Measurements from ENCODE around the gene SEL1L3.

SEL1L3 gene

GRCh38 chr4:25795566-25796454 is 67.0 kb downstream of the SEL1L3 start:
- peak; percentile 20 for DNase-seq (ENCODE audit: low read depth, low spot score)
- H3K4me3 ChIP-seq (ENCODE audit: low read length): no peak overlapping the region
- H3K4me1 ChIP-seq (ENCODE audit: control insufficient read depth, insufficient read depth, low read length): peaks cover 2% of the 10 kb centered on the region; the same call in 1 of the 2 replicates
- no peaks in the 10 kb centered on the region for H3K9me3 ChIP-seq (ENCODE audit: control insufficient read depth, insufficient read depth, low read length)
- H3K27ac ChIP-seq (ENCODE audit: low read length): no peak overlapping the region
- no peaks in the 10 kb centered on the region for H3K27me3 ChIP-seq (ENCODE audit: control insufficient read depth, insufficient read depth, low read length)
- H3K36me3 ChIP-seq (ENCODE audit: control insufficient read depth, insufficient read depth, low read length): peaks cover 10% of the 10 kb centered on the region; the same call in 1 of the 2 replicates
- WGBS (ENCODE audit: insufficient coverage, insufficient read length): no CpG with 5 or more reads among the region's 12 CpGs

- no CpG with 5 or more reads among the region's 4 CpGs for WGBS (ENCODE audit: insufficient coverage, insufficient read length)
- Histone ChIP-seq H3K27ac (ENCODE audit: low read length) (no peak overlapping the region), H3K9me3 (ENCODE audit: control insufficient read depth, insufficient read depth, low read length) (no peaks in the 10 kb centered on the region)
Observed at GRCh38 chr4:25795091-25795490, 67.7 kb downstream of the SEL1L3 start.

DNA sequence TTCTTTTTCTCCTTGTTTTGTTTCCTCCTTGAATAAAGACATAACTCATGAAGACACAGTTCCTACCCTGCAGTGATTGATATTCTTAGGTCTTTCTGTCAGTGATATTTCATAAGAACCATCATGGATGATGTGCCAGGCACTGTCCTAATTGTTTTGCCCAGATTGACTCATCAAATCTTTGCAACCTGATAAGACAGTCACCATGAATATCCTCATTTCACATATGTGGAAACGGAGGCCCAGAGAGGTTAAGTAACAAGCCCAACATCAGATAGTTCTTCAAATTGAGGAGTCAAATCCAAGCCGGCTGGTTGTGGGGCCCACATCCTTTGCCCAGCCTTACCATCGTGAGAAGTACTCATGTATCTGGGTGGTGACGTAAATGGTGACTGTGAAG is 69.9 kb downstream of the SEL1L3 start:
- Histone ChIP-seq H3K27ac (ENCODE audit: low read length) (no peak overlapping the region), H3K4me3 (ENCODE audit: low read length) (no peak overlapping the region), H3K4me1 (ENCODE audit: control insufficient read depth, insufficient read depth, low read length) (peaks cover 2% of the 10 kb centered on the region; the same call in 1 of the 2 replicates), H3K36me3 (ENCODE audit: control insufficient read depth, insufficient read depth, low read length) (peaks cover 5% of the 10 kb centered on the region; the same call in 1 of the 2 replicates), H3K27me3 (ENCODE audit: control insufficient read depth, insufficient read depth, low read length) (no peaks in the 10 kb centered on the region), H3K9me3 (ENCODE audit: control insufficient read depth, insufficient read depth, low read length) (no peaks in the 10 kb centered on the region)
- WGBS (ENCODE audit: insufficient coverage, insufficient read length): no CpG with 5 or more reads among the region's 4 CpGs
- no peak for DNase-seq (ENCODE audit: low read depth, low spot score)

More at GRCh38 chr4:25795091-25795490, 67.7 kb downstream of the SEL1L3 start:
- Histone ChIP-seq H3K4me3 (ENCODE audit: low read length) (no peak overlapping the region), H3K27me3 (ENCODE audit: control insufficient read depth, insufficient read depth, low read length) (no peaks in the 10 kb centered on the region), H3K4me1 (ENCODE audit: control insufficient read depth, insufficient read depth, low read length) (peaks cover 2% of the 10 kb centered on the region; the same call in 1 of the 2 replicates), H3K36me3 (ENCODE audit: control insufficient read depth, insufficient read depth, low read length) (peaks cover 10% of the 10 kb centered on the region; the same call in 1 of the 2 replicates)
- no peak for DNase-seq (ENCODE audit: low read depth, low spot score)

- no peak overlapping the region for H3K4me3 ChIP-seq (ENCODE audit: low read length)
- H3K27me3 ChIP-seq (ENCODE audit: control insufficient read depth, insufficient read depth, low read length): no peaks in the 10 kb centered on the region
- H3K4me1 ChIP-seq (ENCODE audit: control insufficient read depth, insufficient read depth, low read length): peaks cover 2% of the 10 kb centered on the region; the same call in 1 of the 2 replicates
- H3K36me3 ChIP-seq (ENCODE audit: control insufficient read depth, insufficient read depth, low read length): peaks cover 5% of the 10 kb centered on the region; the same call in 1 of the 2 replicates
- WGBS (ENCODE audit: insufficient coverage, insufficient read length): no CpG with 5 or more reads among the region's 5 CpGs
- no peaks in the 10 kb centered on the region for H3K9me3 ChIP-seq (ENCODE audit: control insufficient read depth, insufficient read depth, low read length)
- DNase-seq (ENCODE audit: low read depth, low spot score): peak; percentile 27
- no peak overlapping the region for H3K27ac ChIP-seq (ENCODE audit: low read length)
Observed at GRCh38 chr4:25792200-25792791, 70.5 kb downstream of the SEL1L3 start.

- no peak overlapping the region for H3K27ac ChIP-seq (ENCODE audit: low read length)
- H3K4me1 ChIP-seq (ENCODE audit: control insufficient read depth, insufficient read depth, low read length): no peaks in the 10 kb centered on the region
- H3K4me3 ChIP-seq (ENCODE audit: low read length): no peak overlapping the region
- no peak for DNase-seq (ENCODE audit: low read depth, low spot score)
- H3K27me3 ChIP-seq (ENCODE audit: control insufficient read depth, insufficient read depth, low read length): no peaks in the 10 kb centered on the region
- WGBS (ENCODE audit: insufficient coverage, insufficient read length): no CpG with 5 or more reads among the region's 5 CpGs
- H3K36me3 ChIP-seq (ENCODE audit: control insufficient read depth, insufficient read depth, low read length): peaks cover 2% of the 10 kb centered on the region; the same call in 1 of the 2 replicates
- H3K9me3 ChIP-seq (ENCODE audit: control insufficient read depth, insufficient read depth, low read length): no peaks in the 10 kb centered on the region
Observed at GRCh38 chr4:25790024-25790423, 72.8 kb downstream of the SEL1L3 start.

DNA sequence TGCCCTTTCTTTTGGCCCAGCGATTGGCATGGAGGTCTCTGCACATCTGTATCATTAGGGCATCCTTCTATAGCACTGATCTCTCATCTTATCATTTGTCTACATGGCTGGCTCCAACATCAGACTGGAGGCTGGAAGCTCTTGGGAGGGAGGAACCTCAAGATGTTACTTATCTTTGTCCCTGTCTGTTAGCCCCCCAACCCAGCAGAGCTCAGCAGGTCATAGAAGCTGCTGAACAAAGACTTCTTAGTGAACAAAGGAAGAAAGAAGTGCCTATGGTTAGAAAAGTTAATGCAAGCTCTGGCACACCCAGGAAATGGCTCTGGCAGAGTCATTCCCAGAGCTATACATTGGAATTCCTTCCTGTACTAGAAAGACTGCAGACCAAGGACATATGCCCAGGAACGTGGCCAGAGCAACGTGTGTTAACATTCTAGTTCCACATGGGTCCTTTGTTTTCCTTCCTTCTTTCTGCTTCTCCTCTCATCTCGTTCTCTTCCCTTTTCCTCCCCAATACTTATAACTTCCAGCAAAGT is 74.0 kb downstream of the SEL1L3 start:
- no peak for DNase-seq (ENCODE audit: low read depth, low spot score)
- no peak overlapping the region for H3K4me3 ChIP-seq (ENCODE audit: low read length)
- no peaks in the 10 kb centered on the region for H3K27me3 ChIP-seq (ENCODE audit: control insufficient read depth, insufficient read depth, low read length)
- H3K9me3 ChIP-seq (ENCODE audit: control insufficient read depth, insufficient read depth, low read length): no peaks in the 10 kb centered on the region
- H3K27ac ChIP-seq (ENCODE audit: low read length): no peak overlapping the region
- H3K36me3 ChIP-seq (ENCODE audit: control insufficient read depth, insufficient read depth, low read length): peaks cover 5% of the 10 kb centered on the region; the same call in 1 of the 2 replicates
- no CpG with 5 or more reads among the region's 4 CpGs for WGBS (ENCODE audit: insufficient coverage, insufficient read length)
- H3K4me1 ChIP-seq (ENCODE audit: control insufficient read depth, insufficient read depth, low read length): no peaks in the 10 kb centered on the region

DNA sequence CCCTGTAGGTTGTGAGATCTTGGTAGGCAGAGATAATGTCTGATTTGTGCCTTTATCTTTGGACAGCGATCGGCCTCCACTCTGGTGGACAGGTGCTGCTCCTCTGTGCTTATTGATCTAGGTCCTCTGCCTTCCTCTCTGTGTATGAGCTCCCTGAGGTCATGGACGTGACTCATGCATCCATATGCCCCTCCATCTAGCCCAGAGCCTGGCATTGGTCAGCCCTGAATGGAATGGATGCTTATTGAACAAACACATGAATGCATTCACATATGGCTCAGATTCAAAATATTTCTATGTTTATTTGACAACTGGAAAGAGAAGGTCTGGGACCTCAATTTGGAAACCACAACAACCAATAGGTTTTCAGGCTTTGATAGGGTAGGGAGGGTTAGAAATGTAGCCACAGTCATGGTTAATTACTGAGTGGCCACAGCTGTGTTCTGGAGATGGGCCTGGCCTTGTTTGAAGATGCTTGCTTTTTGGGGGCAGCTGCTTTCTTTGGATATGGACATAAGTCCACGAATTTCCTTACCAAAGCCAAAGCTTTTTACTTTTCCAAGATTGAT is 76.2 kb downstream of the SEL1L3 start:
- WGBS (ENCODE audit: insufficient coverage, insufficient read length): no CpG with 5 or more reads among the region's 4 CpGs
- Histone ChIP-seq H3K27me3 (ENCODE audit: control insufficient read depth, insufficient read depth, low read length) (no peaks in the 10 kb centered on the region), H3K9me3 (ENCODE audit: control insufficient read depth, insufficient read depth, low read length) (no peaks in the 10 kb centered on the region), H3K4me3 (ENCODE audit: low read length) (no peak overlapping the region), H3K4me1 (ENCODE audit: control insufficient read depth, insufficient read depth, low read length) (no peaks in the 10 kb centered on the region), H3K27ac (ENCODE audit: low read length) (no peak overlapping the region), H3K36me3 (ENCODE audit: control insufficient read depth, insufficient read depth, low read length) (peaks cover 13% of the 10 kb centered on the region)
- no peak for DNase-seq (ENCODE audit: low read depth, low spot score)

GRCh38 chr4:25783943-25784342 is 78.8 kb downstream of the SEL1L3 start:
- no peak overlapping the region for H3K27ac ChIP-seq (ENCODE audit: low read length)
- DNase-seq (ENCODE audit: low read depth, low spot score): no peak
- no peak overlapping the region for H3K4me3 ChIP-seq (ENCODE audit: low read length)
- H3K36me3 ChIP-seq (ENCODE audit: control insufficient read depth, insufficient read depth, low read length): peaks cover 12% of the 10 kb centered on the region
- H3K9me3 ChIP-seq (ENCODE audit: control insufficient read depth, insufficient read depth, low read length): no peaks in the 10 kb centered on the region
- no peaks in the 10 kb centered on the region for H3K27me3 ChIP-seq (ENCODE audit: control insufficient read depth, insufficient read depth, low read length)
- WGBS (ENCODE audit: insufficient coverage, insufficient read length): no CpG with 5 or more reads among the region's 9 CpGs
- no peaks in the 10 kb centered on the region for H3K4me1 ChIP-seq (ENCODE audit: control insufficient read depth, insufficient read depth, low read length)

GRCh38 chr4:25783126-25783525 is 79.7 kb downstream of the SEL1L3 start:
- DNase-seq (ENCODE audit: low read depth, low spot score): no peak
- no CpG with 5 or more reads among the region's 1 CpG for WGBS (ENCODE audit: insufficient coverage, insufficient read length)
- H3K36me3 ChIP-seq (ENCODE audit: control insufficient read depth, insufficient read depth, low read length): peaks cover 12% of the 10 kb centered on the region

GRCh38 chr4:25782482-25782881 is 80.3 kb downstream of the SEL1L3 start:
- H3K36me3 ChIP-seq (ENCODE audit: control insufficient read depth, insufficient read depth, low read length): peaks cover 12% of the 10 kb centered on the region
- H3K4me1 ChIP-seq (ENCODE audit: control insufficient read depth, insufficient read depth, low read length): no peaks in the 10 kb centered on the region
- H3K9me3 ChIP-seq (ENCODE audit: control insufficient read depth, insufficient read depth, low read length): no peaks in the 10 kb centered on the region
- no peak overlapping the region for H3K27ac ChIP-seq (ENCODE audit: low read length)
- no peak for DNase-seq (ENCODE audit: low read depth, low spot score)
- H3K27me3 ChIP-seq (ENCODE audit: control insufficient read depth, insufficient read depth, low read length): no peaks in the 10 kb centered on the region
- H3K4me3 ChIP-seq (ENCODE audit: low read length): no peak overlapping the region
- WGBS (ENCODE audit: insufficient coverage, insufficient read length): no CpG with 5 or more reads among the region's 7 CpGs

More at GRCh38 chr4:25783126-25783525, 79.7 kb downstream of the SEL1L3 start:
- no peaks in the 10 kb centered on the region for H3K4me1 ChIP-seq (ENCODE audit: control insufficient read depth, insufficient read depth, low read length)
- no peaks in the 10 kb centered on the region for H3K27me3 ChIP-seq (ENCODE audit: control insufficient read depth, insufficient read depth, low read length)
- no peaks in the 10 kb centered on the region for H3K9me3 ChIP-seq (ENCODE audit: control insufficient read depth, insufficient read depth, low read length)
- no peak overlapping the region for H3K4me3 ChIP-seq (ENCODE audit: low read length)
- H3K27ac ChIP-seq (ENCODE audit: low read length): no peak overlapping the region
